Adrenal gland (tissue), 12 donors: ENCODE results near the gene PLEKHG7. TPM values are rescaled to one million over a fixed set of nuclear protein-coding genes. Genes with fewer than 3 reads are reported as not detected.
"Not testable (repeated sequence)": the region's sequence is repeated elsewhere in the genome, so short reads cannot be mapped to it uniquely, and the experiment has no call there.

Experiments
- DNase-seq, 7 donors: peaks; one replicate each; pipeline ENCODE4 v3.0.0-alpha.2; 2019 to 2020
- H3K27ac ChIP-seq, 5 donors: fragments of 200-600 bp; sonication (generic) in 4 of 5; 1 replicate in 3 of 5; 2 replicates in 2 of 5; pipeline versions ENCODE4 v1.5.1 to v1.8.0; 2016 to 2020; ENCODE audit warnings: mild to moderate bottlenecking in 1 of 5
- H3K27me3 ChIP-seq: fragments of 200-600 bp; 2 replicates; pipeline ENCODE4 v1.8.0; 2021
- H3K36me3 ChIP-seq, 2 donors: fragments of 200-600 bp; replicated peaks in 1 of 2; 1 replicate in 1 of 2; 2 replicates in 1 of 2; pipeline versions ENCODE4 v1.5.1 to v1.8.0; 2018 to 2022
- H3K4me1 ChIP-seq, 2 donors: fragments of 200-600 bp; replicated peaks in 1 of 2; 1 replicate in 1 of 2; 2 replicates in 1 of 2; pipeline versions ENCODE4 v1.5.1 to v1.8.0; 2018 to 2021
- H3K4me3 ChIP-seq, 4 donors: fragments of 200-600 bp; sonication (generic) in 3 of 4; one replicate each; pipeline ENCODE4 v1.5.1; 2016 to 2018
- H3K9me3 ChIP-seq, 3 donors: fragments of 200-600 bp; sonication (generic) in 1 of 3; replicated peaks in 1 of 3; 1 replicate in 2 of 3; 2 replicates in 1 of 3; pipeline versions ENCODE4 v1.5.1 to v1.8.0; 2016 to 2021
- CTCF ChIP-seq, 6 experiments: fragments of 450-650 bp in 4 of 6; fragments of 200-600 bp in 2 of 6; sonication (generic) in 1 of 6; IDR thresholded peaks; 1 replicate in 5 of 6; 2 replicates in 1 of 6; pipeline versions ENCODE4 v1.5.1 to v1.8.0; 2016 to 2021; ENCODE audit warnings: antibody characterized with exemption in 6 of 6, mild to moderate bottlenecking in 2 of 6, moderate library complexity in 1 of 6
- POLR2A ChIP-seq, 2 donors: fragments of 450-650 bp; IDR thresholded peaks; one replicate each; pipeline ENCODE4 v1.6.1; 2017; ENCODE audit warnings: antibody characterized with exemption in 2 of 2, mild to moderate bottlenecking in 2 of 2, moderate library complexity in 1 of 2
- WGBS, 4 donors: extraction: QIAGEN DNeasy Blood & Tissue Kit in 2 of 4; methylation state at CpG; one replicate each; pipeline versions ENCODE4 v1.1.5 to v1.1.7; 2013 to 2017; 5-methylcytosine and 5-hydroxymethylcytosine counted together
- intact Hi-C, 2 donors: fragments of 100-400 bp; cut with DNase I; formaldehyde crosslinking; loops; one replicate each; pipeline versions ENCODE4 v1.14.1 to v1.15.0; 2022 to 2023
- polyA plus RNA-seq, 3 donors: library from polyadenylated mRNA; stranded (reverse); fragments of 200-250 nt in 2 of 3; fragments of 350-450 nt in 1 of 3; fragmentation: Illumina TruSeq in 1 of 3; extraction: RNeasy Lipid Tissue Mini Kit (QIAGEN cat#74804) in 1 of 3; gene quantifications; one replicate each; pipeline ENCODE4 v1.2.3, GENCODE V29; 2013 to 2014
- total RNA-seq, 9 donors: library from RNA; depleted of rRNA in 4 of 9; stranded (reverse); fragments of >200 nt in 4 of 9; fragments of 120-200 nt in 1 of 9; fragmentation: NEBNext Ultra II Directional in 1 of 9; extraction: Animal tissue kit (Norgen Biotek cat#: 25700) in 1 of 9; gene quantifications; one replicate each; pipeline versions ENCODE4 v1.1.0 to v1.2.4, GENCODE V29; 2013 to 2023
- donor health status: healthy with polysubstance abuse.
- donor health status: Bipolar disorder and iron deficiency.
- donor health status: DM: yes; HTN: yes; CAD: no.
- donor health status: DM: no; HTN: no; CAD: no.
- donor health status: DM: no; HTN: no; CAD: no.
- donor health status: DM: yes; HTN: yes; CAD: no.

Gene PLEKHG7
- total and polyA plus RNA-seq, 12 donors = not detected

- intact Hi-C loops = no loop called here
- no peak for DNase-seq
- no peak overlapping the region for H3K4me3 ChIP-seq
Observed at GRCh38 chr12:92740411-92740810, 37.6 kb downstream of the PLEKHG7 start.

GRCh38 chr12:92743026-92743425 is 40.2 kb downstream of the PLEKHG7 start:
- no peak overlapping the region for H3K27ac ChIP-seq
- no peaks in the 10 kb centered on the region for H3K9me3 ChIP-seq
- no peaks in the 10 kb centered on the region for H3K27me3 ChIP-seq
- TF ChIP-seq POLR2A (IDR thresholded peaks at IDR 0.05) (no peak), CTCF (IDR thresholded peaks at IDR 0.05) (no peak)
- no peak for DNase-seq
- no peak overlapping the region for H3K4me3 ChIP-seq
- 71 to 75% (median 73%) methylated on average over 3 of the region's 3 CpGs for whole genome bisulfite sequencing, 4 donors
- H3K4me1 ChIP-seq = peaks cover 4 to 5% of the 10 kb centered on the region in 2 donors
- intact Hi-C loops = no loop called here
- H3K36me3 ChIP-seq = no peaks in the 10 kb centered on the region

More at GRCh38 chr12:92740411-92740810, 37.6 kb downstream of the PLEKHG7 start:
- H3K4me1 ChIP-seq = peaks cover 0 to under 1% of the 10 kb centered on the region in 2 donors
- no peaks in the 10 kb centered on the region for H3K27me3 ChIP-seq
- no peak overlapping the region for H3K27ac ChIP-seq
- TF ChIP-seq POLR2A (IDR thresholded peaks at IDR 0.05) (no peak), CTCF (IDR thresholded peaks at IDR 0.05) (no peak)
- no peaks in the 10 kb centered on the region for H3K36me3 ChIP-seq
- no peaks in the 10 kb centered on the region for H3K9me3 ChIP-seq

GRCh38 chr12:92745856-92746550 is 43.2 kb downstream of the PLEKHG7 start:
- TF ChIP-seq CTCF (IDR thresholded peaks at IDR 0.05) (no peak), POLR2A (IDR thresholded peaks at IDR 0.05) (no peak)
- H3K9me3 ChIP-seq = no peaks in the 10 kb centered on the region
- peak; percentile 73 to 92 (median 85) for DNase-seq

GRCh38 chr12:92747151-92747550 is 44.4 kb downstream of the PLEKHG7 start:
- intact Hi-C loops = no loop called here
- H3K27ac ChIP-seq = no peak overlapping the region
- H3K27me3 ChIP-seq = no peaks in the 10 kb centered on the region
- no peak for DNase-seq
- TF ChIP-seq POLR2A (IDR thresholded peaks at IDR 0.05) (no peak), CTCF (IDR thresholded peaks at IDR 0.05) (no peak)
- WGBS, 4 donors = 62 to 91% (median 77%) methylated on average over 1 of the region's 1 CpG
- H3K36me3 ChIP-seq = no peaks in the 10 kb centered on the region
- no peak overlapping the region for H3K4me3 ChIP-seq
- H3K4me1 ChIP-seq = peaks cover 4 to 5% of the 10 kb centered on the region in 2 donors
- no peaks in the 10 kb centered on the region for H3K9me3 ChIP-seq

More at GRCh38 chr12:92745856-92746550, 43.2 kb downstream of the PLEKHG7 start:
- Histone ChIP-seq H3K36me3 (no peaks in the 10 kb centered on the region), H3K4me1 (peaks cover 4 to 5% of the 10 kb centered on the region in 2 donors), H3K27me3 (no peaks in the 10 kb centered on the region), H3K4me3 (no peak overlapping the region), H3K27ac (peak overlapping the region in 2 of 5 donors; percentile 52 to 58)
- intact Hi-C loops = no loop called here
- 37 to 52% (median 47%) methylated on average over 4 of the region's 4 CpGs for WGBS, 4 donors

GRCh38 chr12:92749691-92750090 is 46.9 kb downstream of the PLEKHG7 start:
- H3K27ac ChIP-seq, intact Hi-C loops, H3K36me3 ChIP-seq, DNase-seq, H3K4me3 ChIP-seq, H3K4me1 ChIP-seq, H3K27me3 ChIP-seq, H3K9me3 ChIP-seq: not testable (repeated sequence)
